Renal cortex interstitium (tissue), 11 donors: Measurements from ENCODE around the gene MRPL19. TPM values are rescaled to one million over a fixed set of nuclear protein-coding genes. Genes with fewer than 3 reads are reported as not detected.
"Not testable (repeated sequence)": the region's sequence is repeated elsewhere in the genome, so short reads cannot be mapped to it uniquely, and the experiment has no call there.

Experiments
- DNase-seq, 11 donors: peaks; one replicate each; pipeline ENCODE4 v3.0.0-alpha.2; 2013; ENCODE audit warnings: low read depth in 9 of 11, low spot score in 4 of 11; ENCODE audit errors: extremely low read depth in 1 of 11
- polyA plus RNA-seq, 3 donors: library from polyadenylated mRNA; unstranded; fragments of 120-200 nt; gene quantifications; one replicate each; pipeline ENCODE4 v1.2.1, GENCODE V29; 2013; ENCODE audit not compliant: insufficient read length in 3 of 3

MRPL19 gene
- polyA plus RNA-seq, 3 donors, result 61.3 to 63.2 (median 62.9) TPM

GRCh38 chr2:75705921-75706320, 59.3 kb downstream of the MRPL19 start:
- DNase-seq, result no peak

GRCh38 chr2:75707901-75708300, 61.3 kb downstream of the MRPL19 start:
- no peak for DNase-seq

DNA sequence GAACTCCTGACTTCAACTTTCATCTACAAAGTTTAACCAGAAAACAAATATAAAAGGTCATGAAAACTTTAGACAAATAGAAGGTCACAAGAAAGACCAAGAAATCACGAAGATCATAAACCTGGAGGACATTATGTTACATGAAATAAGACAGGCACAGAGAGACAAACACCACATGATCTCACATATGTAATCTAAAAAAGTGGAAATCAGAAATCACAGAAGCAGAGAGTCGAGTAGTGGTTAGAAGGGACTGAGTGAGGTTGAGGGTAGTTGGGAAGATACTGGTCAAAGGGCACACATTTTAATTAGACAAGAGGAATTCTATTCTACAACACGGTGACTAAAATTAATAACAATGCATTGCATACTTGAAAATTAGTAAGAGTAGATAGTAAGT, 62.7 kb downstream of the MRPL19 start:
- no peak for DNase-seq

- peak in 2 of 11 donors; percentile 13 to 28 for DNase-seq
Measured at GRCh38 chr2:75710220-75710576, 63.6 kb downstream of the MRPL19 start.

DNA sequence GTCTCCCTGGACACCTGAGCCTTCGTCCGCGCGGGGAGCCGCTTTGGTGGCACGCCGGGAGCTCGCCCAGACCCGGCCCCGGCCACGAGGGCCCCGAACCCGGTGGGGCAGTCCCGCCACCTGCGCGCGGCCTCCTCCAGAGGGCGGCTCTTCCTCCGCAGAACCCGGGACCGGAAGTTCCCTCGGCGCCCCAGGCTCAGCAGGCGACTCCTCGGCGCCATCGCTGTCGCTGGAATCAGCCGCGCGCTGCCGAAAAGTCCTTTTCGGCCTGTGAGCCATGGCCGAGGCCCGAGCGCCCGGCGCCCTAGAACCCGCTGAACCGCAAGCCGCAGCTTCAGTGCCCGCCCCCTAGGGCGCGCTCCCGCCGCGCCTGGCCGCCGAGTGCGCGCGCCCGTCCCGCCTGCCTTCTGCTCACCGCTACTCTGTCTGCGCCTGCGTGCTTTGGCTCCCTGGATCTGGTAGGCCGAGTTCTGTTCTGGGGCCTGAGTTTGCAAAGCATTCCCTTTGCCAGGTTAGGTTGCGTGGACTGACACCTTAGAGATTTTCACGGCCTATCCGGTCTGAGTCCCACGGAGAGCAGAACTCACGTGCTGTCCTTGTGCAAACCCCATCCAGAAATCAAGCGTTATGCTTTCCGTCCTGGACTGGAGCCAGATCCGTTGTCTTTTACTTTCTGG, 64.1 kb downstream of the MRPL19 start, which contains the start of gene GCFC2:
Gene GCFC2, minus strand, starts transcription at position 339 of the 677 bp plus-strand sequence. Its CDS starts 60 bp downstream, at position 279.
- peak; percentile 62 to 85 (median 78) for DNase-seq

GRCh38 chr2:75711590-75711989, 65.0 kb downstream of the MRPL19 start:
- not testable (repeated sequence) for DNase-seq

GRCh38 chr2:75716406-75716805, 69.8 kb downstream of the MRPL19 start:
- DNase-seq, result no peak

DNA sequence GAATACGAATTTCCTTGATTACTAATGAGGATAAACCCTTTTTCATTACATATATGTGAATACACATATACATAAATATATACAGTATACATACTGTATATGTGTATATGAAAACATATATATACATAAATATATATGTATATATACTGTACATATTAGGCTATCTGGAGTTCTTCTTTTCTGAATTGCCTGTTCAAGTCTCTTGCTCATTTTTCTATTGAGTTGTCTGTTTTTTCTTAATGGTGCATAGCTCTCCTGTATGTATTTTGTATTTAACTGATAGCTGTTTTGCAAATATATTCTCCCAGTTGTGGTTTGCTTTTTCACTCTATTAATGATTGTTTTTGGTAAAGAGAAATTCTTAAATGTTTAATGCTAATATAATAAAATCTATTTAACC, 73.0 kb downstream of the MRPL19 start:
- no peak for DNase-seq

GRCh38 chr2:75720525-75720924, 73.9 kb downstream of the MRPL19 start:
- DNase-seq, result no peak

- no peak for DNase-seq
Measured at GRCh38 chr2:75722687-75723086, 76.1 kb downstream of the MRPL19 start.

DNA sequence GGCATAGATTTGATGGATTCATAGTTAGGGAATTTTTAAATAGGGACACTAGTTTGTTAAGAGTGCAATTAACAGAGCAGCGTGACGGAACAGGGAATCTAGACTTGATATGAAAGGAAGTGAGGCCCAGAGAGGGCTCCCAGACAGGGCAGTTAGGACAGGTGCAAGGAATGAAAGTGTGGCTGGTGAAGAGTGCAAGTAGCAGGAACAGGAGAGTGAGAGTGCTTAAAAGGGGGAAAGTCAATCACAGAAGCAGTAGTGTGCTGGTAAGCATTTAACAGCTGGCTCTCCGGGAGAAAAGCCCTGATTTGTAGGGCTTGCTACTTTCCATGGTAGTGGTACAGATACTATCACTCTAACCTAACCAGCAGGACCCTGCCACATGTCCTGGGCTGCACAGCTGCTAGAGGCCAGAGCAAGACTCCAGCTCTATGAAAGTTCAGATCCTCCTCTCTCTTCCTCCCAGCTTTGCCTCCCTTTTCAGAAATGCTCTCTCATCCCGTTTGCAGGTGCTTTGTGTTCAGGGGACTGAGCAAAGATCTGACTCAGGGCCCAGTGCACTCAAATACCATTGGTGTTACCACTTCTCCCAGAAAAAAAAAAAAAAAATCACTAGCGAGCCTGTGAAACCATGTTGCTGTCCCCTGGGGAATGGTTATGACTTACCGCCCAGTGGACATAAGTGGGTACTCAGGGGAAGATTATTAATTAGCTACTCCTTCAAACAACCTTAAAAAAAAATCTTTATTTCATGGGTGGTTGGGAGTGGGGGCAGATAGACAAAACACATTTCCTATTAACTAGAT, 82.2 kb downstream of the MRPL19 start:
- no peak for DNase-seq

DNA sequence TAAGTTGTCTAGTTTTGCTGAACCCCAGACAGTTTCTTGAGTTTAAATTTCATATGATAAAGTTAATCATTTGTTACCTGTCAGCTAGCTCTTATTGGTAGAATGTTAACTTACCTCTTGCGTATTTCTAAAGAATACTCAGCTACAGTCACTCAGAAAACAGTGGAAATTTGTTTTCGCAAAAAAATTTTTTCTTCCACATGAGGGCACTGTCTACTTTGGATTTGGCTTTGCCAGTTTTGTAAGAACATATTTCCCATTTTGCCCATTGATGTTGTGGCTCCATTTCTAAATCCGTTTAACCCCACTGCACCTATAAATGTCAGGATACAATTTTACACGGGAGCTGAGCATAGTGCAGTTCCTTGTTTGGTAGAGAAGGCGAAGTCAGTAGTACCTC, 83.3 kb downstream of the MRPL19 start:
- DNase-seq, result no peak

- DNase-seq, result no peak
Measured at GRCh38 chr2:75736276-75736675, 89.7 kb downstream of the MRPL19 start.

DNA sequence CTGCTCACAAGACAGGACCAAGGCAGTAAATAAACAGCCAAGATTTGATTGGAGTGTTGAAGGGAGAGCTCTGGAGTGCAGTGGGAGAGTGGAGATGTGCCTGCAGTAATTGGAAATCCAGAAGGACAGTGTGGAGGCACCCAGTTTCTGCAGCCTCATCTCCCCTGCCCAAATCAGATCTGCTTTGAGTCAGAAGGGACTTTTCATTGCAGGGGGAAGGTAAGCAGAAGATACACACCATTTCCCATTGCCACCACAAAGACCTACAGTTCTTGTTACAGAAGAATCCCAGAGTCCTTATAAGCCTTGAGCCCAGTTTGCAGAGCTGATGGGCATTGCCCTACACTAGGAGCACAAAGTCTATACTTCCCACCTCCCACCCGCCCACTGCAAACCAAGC, 91.4 kb downstream of the MRPL19 start:
- no peak for DNase-seq

Other genes with a start within 250 kb of the MRPL19 start
- 10 to 100 TPM; 12.2 to 17.6 (median 16.0) TPM for gene EVA1A, start 85.8 kb upstream of the MRPL19 start, polyA plus RNA-seq
- 10 to 100 TPM; 37.5 to 53.4 (median 53.2) TPM for gene GCFC2, start 64.1 kb downstream of the MRPL19 start, polyA plus RNA-seq